IPS-18c (cell line): ENCODE measurements around the gene IPCEF1.
"Not testable (repeated sequence)": the region's sequence is repeated elsewhere in the genome, so short reads cannot be mapped to it uniquely, and the experiment has no call there.

Experiments
- H3K4me3 ChIP-seq: 2 replicates; pipeline ENCODE4 v1.7.0; 2013; ENCODE audit warnings: low read depth, mild to moderate bottlenecking, low read length, moderate library complexity; ENCODE audit not compliant: insufficient read depth
- H3K9me3 ChIP-seq: one replicate; pipeline ENCODE4 v1.6.1; 2013; ENCODE audit warnings: mild to moderate bottlenecking, low read length, moderate library complexity; ENCODE audit not compliant: control insufficient read depth, insufficient read depth

The IPCEF1 gene

GRCh38 chr6:154179434-154179833 is 177.2 kb downstream of the IPCEF1 start:
- Histone ChIP-seq H3K4me3 (no peak overlapping the region), H3K9me3 (no peaks in the 10 kb centered on the region)

GRCh38 chr6:154172393-154172792 is 184.2 kb downstream of the IPCEF1 start:
- H3K9me3 ChIP-seq, H3K4me3 ChIP-seq: not testable (repeated sequence)

- H3K4me3 ChIP-seq, result no peak overlapping the region
- H3K9me3 ChIP-seq, result no peaks in the 10 kb centered on the region
Measured at GRCh38 chr6:154170106-154170505, 186.5 kb downstream of the IPCEF1 start.

GRCh38 chr6:154169193-154169847 is 187.3 kb downstream of the IPCEF1 start:
- H3K9me3 ChIP-seq, result no peaks in the 10 kb centered on the region

GRCh38 chr6:154167126-154167525 is 189.5 kb downstream of the IPCEF1 start:
- no peaks in the 10 kb centered on the region for H3K9me3 ChIP-seq
- no peak overlapping the region for H3K4me3 ChIP-seq

More at GRCh38 chr6:154169193-154169847, 187.3 kb downstream of the IPCEF1 start:
- H3K4me3 ChIP-seq, result no peak overlapping the region

GRCh38 chr6:154166140-154166539 is 190.5 kb downstream of the IPCEF1 start:
- Histone ChIP-seq H3K4me3 (no peak overlapping the region), H3K9me3 (no peaks in the 10 kb centered on the region)

- H3K4me3 ChIP-seq, result no peak overlapping the region
- H3K9me3 ChIP-seq, result no peaks in the 10 kb centered on the region
Measured at GRCh38 chr6:154165478-154165877, 191.1 kb downstream of the IPCEF1 start.

GRCh38 chr6:154164397-154164796 is 192.2 kb downstream of the IPCEF1 start:
- Histone ChIP-seq H3K9me3 (no peaks in the 10 kb centered on the region), H3K4me3 (no peak overlapping the region)

- Histone ChIP-seq H3K9me3 (no peaks in the 10 kb centered on the region), H3K4me3 (no peak overlapping the region)
Measured at GRCh38 chr6:154161689-154162088, 194.9 kb downstream of the IPCEF1 start.

- H3K4me3 ChIP-seq, result no peak overlapping the region
- H3K9me3 ChIP-seq, result peaks cover 4% of the 10 kb centered on the region
Measured at GRCh38 chr6:154159126-154159525, 197.5 kb downstream of the IPCEF1 start.

GRCh38 chr6:154157706-154158105 is 198.9 kb downstream of the IPCEF1 start:
- H3K4me3 ChIP-seq, result no peak overlapping the region
- H3K9me3 ChIP-seq, result peaks cover 4% of the 10 kb centered on the region

- H3K4me3 ChIP-seq, result no peak overlapping the region
- H3K9me3 ChIP-seq, result peaks cover 6% of the 10 kb centered on the region
Measured at GRCh38 chr6:154157082-154157481, 199.5 kb downstream of the IPCEF1 start.

- Histone ChIP-seq H3K4me3 (peak overlapping the region; percentile 0; the same call in 1 of the 2 replicates), H3K9me3 (peaks cover 6% of the 10 kb centered on the region)
Measured at GRCh38 chr6:154156135-154156896, 200.3 kb downstream of the IPCEF1 start.

GRCh38 chr6:154154389-154154967 is 202.1 kb downstream of the IPCEF1 start:
- peaks cover 6% of the 10 kb centered on the region for H3K9me3 ChIP-seq
- H3K4me3 ChIP-seq, result no peak overlapping the region

GRCh38 chr6:154143753-154144152 is 212.8 kb downstream of the IPCEF1 start:
- Histone ChIP-seq H3K9me3 (no peaks in the 10 kb centered on the region), H3K4me3 (no peak overlapping the region)

- H3K9me3 ChIP-seq, result no peaks in the 10 kb centered on the region
- no peak overlapping the region for H3K4me3 ChIP-seq
Measured at GRCh38 chr6:154140743-154141142, 215.9 kb downstream of the IPCEF1 start.

- Histone ChIP-seq H3K9me3 (no peaks in the 10 kb centered on the region), H3K4me3 (no peak overlapping the region)
Measured at GRCh38 chr6:154139892-154140291, 216.7 kb downstream of the IPCEF1 start.

GRCh38 chr6:154138793-154139192 is 217.8 kb downstream of the IPCEF1 start:
- Histone ChIP-seq H3K4me3 (no peak overlapping the region), H3K9me3 (no peaks in the 10 kb centered on the region)
